Measurements from ENCODE around the gene PRIMA1. TPM values are rescaled to one million over a fixed set of nuclear protein-coding genes. Genes with fewer than 3 reads are reported as not detected.

The PRIMA1 gene
- total RNA-seq, 1 experiment from 2014 or later: 4.9 TPM

DNA sequence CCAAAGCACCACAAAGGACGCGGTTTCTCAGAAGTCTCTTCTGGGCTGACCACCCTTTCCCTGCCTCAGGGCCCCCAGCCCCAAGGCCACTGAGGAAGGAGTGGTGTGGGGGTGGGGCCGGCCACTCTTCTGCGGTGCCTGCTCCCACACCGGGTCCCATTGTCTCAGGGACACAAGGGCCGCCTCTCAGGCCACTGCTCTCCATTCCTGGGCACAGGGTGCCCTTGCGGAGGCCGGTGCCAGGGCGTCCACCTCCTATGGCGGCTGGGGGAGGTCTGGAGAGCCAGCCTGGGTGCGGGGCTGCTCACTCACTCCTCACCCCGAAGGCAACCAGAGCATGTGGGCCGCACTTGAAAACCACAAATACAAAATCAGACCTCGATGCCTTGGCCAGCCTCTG is 44.1 kb downstream of the PRIMA1 start:
- H3K36me3 Mint-ChIP-seq: no peaks in the 10 kb centered on the region; the same call in 1 of the 2 replicates
- CTCF ChIA-PET: interaction anchor here (1.1 to 1.5 kb wide), 2 partner anchors 32 to 89 kb away, joined by 4 read pairs; no protein-coding TSS in a partner anchor
- peaks cover 1% of the 10 kb centered on the region for H3K9me3 Mint-ChIP-seq
- ATAC-seq: no peak
- H3K27me3 Mint-ChIP-seq (ENCODE audit: low read depth): no peaks in the 10 kb centered on the region
- H3K27ac Mint-ChIP-seq: no peak overlapping the region
- no peak overlapping the region for H3K4me3 Mint-ChIP-seq
- no peak for DNase-seq (ENCODE audit: low spot score)
- H3K4me1 Mint-ChIP-seq: peaks cover 25% of the 10 kb centered on the region
- TF ChIP-seq TEAD4 (CRISPR knock-in tag; IDR thresholded peaks at IDR 0.05) (no peak), RORB (CRISPR knock-in tag; IDR thresholded peaks at IDR 0.05) (no peak), NFE2L1 (CRISPR knock-in tag; IDR thresholded peaks at IDR 0.05) (no peak), USF1 (CRISPR knock-in tag; IDR thresholded peaks at IDR 0.05) (no peak), CDX4 (CRISPR knock-in tag; IDR thresholded peaks at IDR 0.05; ENCODE audit: borderline replicate concordance) (no peak), NR2C2 (CRISPR knock-in tag; IDR thresholded peaks at IDR 0.05) (no peak), TEAD1 (CRISPR knock-in tag; IDR thresholded peaks at IDR 0.05) (no peak), ZNF219 (CRISPR knock-in tag; IDR thresholded peaks at IDR 0.05; ENCODE audit: borderline replicate concordance) (no peak), ETV6 (CRISPR knock-in tag; IDR thresholded peaks at IDR 0.05) (no peak), ZNF121 (CRISPR knock-in tag; IDR thresholded peaks at IDR 0.05) (no peak), HMGA2 (CRISPR knock-in tag; IDR thresholded peaks at IDR 0.05) (no peak), SMAD3 (CRISPR knock-in tag; IDR thresholded peaks at IDR 0.05; ENCODE audit: borderline replicate concordance) (no peak), GTF2I (CRISPR knock-in tag; conservative IDR thresholded peaks at IDR 0.05) (no peak), ZSCAN18 (CRISPR knock-in tag; IDR thresholded peaks at IDR 0.05) (no peak), NFYB (CRISPR knock-in tag; conservative IDR thresholded peaks at IDR 0.05; ENCODE audit: low read depth) (no peak), MYBL2 (CRISPR knock-in tag; IDR thresholded peaks at IDR 0.05) (no peak), SP1 (CRISPR knock-in tag; conservative IDR thresholded peaks at IDR 0.05) (no peak), FOXP4 (CRISPR knock-in tag; IDR thresholded peaks at IDR 0.05) (no peak), EMX1 (CRISPR knock-in tag; IDR thresholded peaks at IDR 0.05) (no peak)
- TF ChIP-seq, protein P1, sequence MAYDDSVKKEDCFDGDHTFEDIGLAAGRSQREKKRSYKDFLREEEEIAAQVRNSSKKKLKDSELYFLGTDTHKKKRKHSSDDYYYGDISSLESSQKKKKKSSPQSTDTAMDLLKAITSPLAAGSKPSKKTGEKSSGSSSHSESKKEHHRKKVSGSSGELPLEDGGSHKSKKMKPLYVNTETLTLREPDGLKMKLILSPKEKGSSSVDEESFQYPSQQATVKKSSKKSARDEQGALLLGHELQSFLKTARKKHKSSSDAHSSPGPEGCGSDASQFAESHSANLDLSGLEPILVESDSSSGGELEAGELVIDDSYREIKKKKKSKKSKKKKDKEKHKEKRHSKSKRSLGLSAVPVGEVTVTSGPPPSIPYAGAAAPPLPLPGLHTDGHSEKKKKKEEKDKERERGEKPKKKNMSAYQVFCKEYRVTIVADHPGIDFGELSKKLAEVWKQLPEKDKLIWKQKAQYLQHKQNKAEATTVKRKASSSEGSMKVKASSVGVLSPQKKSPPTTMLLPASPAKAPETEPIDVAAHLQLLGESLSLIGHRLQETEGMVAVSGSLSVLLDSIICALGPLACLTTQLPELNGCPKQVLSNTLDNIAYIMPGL (CRISPR knock-in tag; IDR thresholded peaks at IDR 0.05): no peak
- POLR2A ChIA-PET: no interaction called here

DNA sequence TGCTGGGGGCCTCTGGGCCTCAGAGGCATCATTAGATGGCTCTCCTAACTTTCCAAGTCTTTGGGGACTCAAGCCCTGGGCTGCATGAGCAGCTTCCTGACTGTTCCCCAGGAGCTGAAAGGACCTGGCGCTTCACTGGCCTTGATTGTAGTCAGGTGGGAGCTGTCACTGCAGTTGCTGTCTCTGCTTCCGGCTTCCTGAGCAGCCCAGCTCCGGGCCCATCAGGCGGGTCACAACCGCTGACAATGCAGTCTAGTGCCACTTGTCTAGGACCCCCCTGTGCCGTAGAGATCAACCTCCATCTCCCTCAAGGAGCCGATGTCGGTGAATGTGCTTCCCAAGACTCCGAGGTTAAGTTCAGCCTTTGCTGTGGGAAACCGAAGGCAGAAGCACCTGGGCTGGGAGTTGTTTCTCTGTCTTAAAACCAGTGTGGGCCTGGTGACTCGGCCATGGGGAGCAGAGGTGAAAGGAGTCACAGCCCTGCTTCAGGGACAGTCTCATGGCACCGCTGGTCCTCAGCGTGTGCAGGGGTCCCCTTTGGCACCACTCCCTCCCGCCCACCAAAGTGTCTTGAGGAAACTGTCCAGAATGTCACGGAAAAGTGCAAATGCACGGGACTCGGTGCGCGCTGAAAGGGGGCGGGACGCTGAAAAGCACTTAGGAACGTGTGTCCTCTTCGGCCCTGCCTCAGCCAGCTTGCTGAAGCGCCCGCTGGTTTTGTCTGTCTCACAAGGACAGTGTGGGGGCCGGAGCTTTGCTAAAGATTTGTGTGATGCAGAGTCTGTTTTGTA is 44.8 kb downstream of the PRIMA1 start:
- H3K4me3 Mint-ChIP-seq: no peak overlapping the region
- CTCF ChIA-PET: no interaction called here
- no peak overlapping the region for H3K27ac Mint-ChIP-seq
- no peaks in the 10 kb centered on the region for H3K9me3 Mint-ChIP-seq
- POLR2A ChIA-PET: no interaction called here
- no peaks in the 10 kb centered on the region for H3K27me3 Mint-ChIP-seq (ENCODE audit: low read depth)
- H3K4me1 Mint-ChIP-seq: peaks cover 22% of the 10 kb centered on the region
- DNase-seq (ENCODE audit: low spot score): no peak
- no peak for ATAC-seq
- H3K36me3 Mint-ChIP-seq: no peaks in the 10 kb centered on the region
- TF ChIP-seq, protein P2, sequence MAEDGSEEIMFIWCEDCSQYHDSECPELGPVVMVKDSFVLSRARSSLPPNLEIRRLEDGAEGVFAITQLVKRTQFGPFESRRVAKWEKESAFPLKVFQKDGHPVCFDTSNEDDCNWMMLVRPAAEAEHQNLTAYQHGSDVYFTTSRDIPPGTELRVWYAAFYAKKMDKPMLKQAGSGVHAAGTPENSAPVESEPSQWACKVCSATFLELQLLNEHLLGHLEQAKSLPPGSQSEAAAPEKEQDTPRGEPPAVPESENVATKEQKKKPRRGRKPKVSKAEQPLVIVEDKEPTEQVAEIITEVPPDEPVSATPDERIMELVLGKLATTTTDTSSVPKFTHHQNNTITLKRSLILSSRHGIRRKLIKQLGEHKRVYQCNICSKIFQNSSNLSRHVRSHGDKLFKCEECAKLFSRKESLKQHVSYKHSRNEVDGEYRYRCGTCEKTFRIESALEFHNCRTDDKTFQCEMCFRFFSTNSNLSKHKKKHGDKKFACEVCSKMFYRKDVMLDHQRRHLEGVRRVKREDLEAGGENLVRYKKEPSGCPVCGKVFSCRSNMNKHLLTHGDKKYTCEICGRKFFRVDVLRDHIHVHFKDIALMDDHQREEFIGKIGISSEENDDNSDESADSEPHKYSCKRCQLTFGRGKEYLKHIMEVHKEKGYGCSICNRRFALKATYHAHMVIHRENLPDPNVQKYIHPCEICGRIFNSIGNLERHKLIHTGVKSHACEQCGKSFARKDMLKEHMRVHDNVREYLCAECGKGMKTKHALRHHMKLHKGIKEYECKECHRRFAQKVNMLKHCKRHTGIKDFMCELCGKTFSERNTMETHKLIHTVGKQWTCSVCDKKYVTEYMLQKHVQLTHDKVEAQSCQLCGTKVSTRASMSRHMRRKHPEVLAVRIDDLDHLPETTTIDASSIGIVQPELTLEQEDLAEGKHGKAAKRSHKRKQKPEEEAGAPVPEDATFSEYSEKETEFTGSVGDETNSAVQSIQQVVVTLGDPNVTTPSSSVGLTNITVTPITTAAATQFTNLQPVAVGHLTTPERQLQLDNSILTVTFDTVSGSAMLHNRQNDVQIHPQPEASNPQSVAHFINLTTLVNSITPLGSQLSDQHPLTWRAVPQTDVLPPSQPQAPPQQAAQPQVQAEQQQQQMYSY (CRISPR knock-in tag; IDR thresholded peaks at IDR 0.05): no peak
- TF ChIP-seq, protein P3, sequence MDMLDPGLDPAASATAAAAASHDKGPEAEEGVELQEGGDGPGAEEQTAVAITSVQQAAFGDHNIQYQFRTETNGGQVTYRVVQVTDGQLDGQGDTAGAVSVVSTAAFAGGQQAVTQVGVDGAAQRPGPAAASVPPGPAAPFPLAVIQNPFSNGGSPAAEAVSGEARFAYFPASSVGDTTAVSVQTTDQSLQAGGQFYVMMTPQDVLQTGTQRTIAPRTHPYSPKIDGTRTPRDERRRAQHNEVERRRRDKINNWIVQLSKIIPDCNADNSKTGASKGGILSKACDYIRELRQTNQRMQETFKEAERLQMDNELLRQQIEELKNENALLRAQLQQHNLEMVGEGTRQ (CRISPR knock-in tag; IDR thresholded peaks at IDR 0.05): no peak
- TF ChIP-seq HMGA2 (CRISPR knock-in tag; IDR thresholded peaks at IDR 0.05): no peak
- TF ChIP-seq E2F4 (CRISPR knock-in tag; IDR thresholded peaks at IDR 0.05; ENCODE audit: borderline replicate concordance, low read depth): no peak
- no peak for TF ChIP-seq GTF2I (CRISPR knock-in tag; conservative IDR thresholded peaks at IDR 0.05)
